Measurements from ENCODE around the gene WWOX.

The WWOX gene

DNA sequence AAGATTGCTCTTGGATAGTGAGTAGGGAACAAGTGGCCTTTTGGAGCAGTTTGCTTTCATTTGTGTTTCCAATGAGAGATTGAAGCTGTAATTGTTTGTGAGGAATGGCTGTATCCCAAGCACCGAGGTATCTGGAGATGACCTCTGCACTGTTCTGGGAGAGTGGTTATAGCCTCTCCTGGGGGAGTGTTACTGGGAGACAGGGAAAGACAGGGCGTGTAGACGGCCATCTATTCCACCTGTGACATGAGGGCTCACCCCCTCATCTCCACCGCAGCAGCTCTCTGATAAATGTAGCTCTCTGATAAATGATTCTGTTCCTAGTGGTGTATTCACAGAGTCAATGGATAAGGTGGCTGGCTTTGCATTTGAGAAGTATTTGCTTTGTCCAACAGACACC lies 1107.4 kb downstream of the WWOX start:
- H2AFZ ChIP-seq (ENCODE audit: low read depth), result no peak overlapping the region
- H3K4me3 ChIP-seq (IDR thresholded peaks at IDR 0.05; ENCODE audit: insufficient read depth, low read depth, low read length), result no peak overlapping the region
- H3K4me1 ChIP-seq (ENCODE audit: low read depth, poor library complexity, severe bottlenecking), result no peaks in the 10 kb centered on the region
- H3K79me2 ChIP-seq (ENCODE audit: insufficient read depth, low read depth), result no peaks in the 10 kb centered on the region
- H4K20me1 ChIP-seq (ENCODE audit: insufficient read depth), result no peaks in the 10 kb centered on the region
- no peak for TF ChIP-seq CTCF (conservative IDR thresholded peaks at IDR 0.05; ENCODE audit: low read depth, low read length)
- H3K4me2 ChIP-seq, result no peak overlapping the region
- H3K9ac ChIP-seq, result no peak overlapping the region
- H3K36me3 ChIP-seq (ENCODE audit: insufficient read depth), result no peaks in the 10 kb centered on the region
- no peaks in the 10 kb centered on the region for H3K27me3 ChIP-seq (ENCODE audit: insufficient read depth, low read depth)
- H3K27ac ChIP-seq, result no peak overlapping the region

DNA sequence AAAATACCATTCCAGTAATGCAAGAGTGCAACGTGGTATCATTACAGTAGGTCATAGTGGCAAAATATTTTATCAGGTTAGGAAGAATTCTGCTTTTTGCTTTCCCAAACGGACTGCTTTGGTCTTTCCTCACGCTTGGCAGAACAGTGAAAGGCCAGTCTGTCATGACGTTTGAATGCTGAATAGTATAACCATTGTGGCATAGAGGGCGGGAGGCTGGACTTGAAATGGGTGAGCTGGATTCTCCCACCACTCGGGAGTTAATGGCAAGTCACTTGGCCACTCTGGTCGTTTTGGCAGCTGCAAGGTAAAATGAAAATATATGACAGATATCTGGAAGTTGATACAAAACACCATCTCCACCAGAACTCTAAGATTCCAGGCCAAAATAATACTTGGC lies 1109.9 kb downstream of the WWOX start:
- H3K27me3 ChIP-seq (ENCODE audit: insufficient read depth, low read depth), result no peaks in the 10 kb centered on the region
- H3K4me3 ChIP-seq (IDR thresholded peaks at IDR 0.05; ENCODE audit: insufficient read depth, low read depth, low read length), result no peak overlapping the region
- TF ChIP-seq CTCF (conservative IDR thresholded peaks at IDR 0.05; ENCODE audit: low read depth, low read length), result no peak
- no peak overlapping the region for H3K9ac ChIP-seq
- H3K4me1 ChIP-seq (ENCODE audit: low read depth, poor library complexity, severe bottlenecking), result no peaks in the 10 kb centered on the region
- H4K20me1 ChIP-seq (ENCODE audit: insufficient read depth), result no peaks in the 10 kb centered on the region
- no peak overlapping the region for H3K27ac ChIP-seq
- H3K36me3 ChIP-seq (ENCODE audit: insufficient read depth), result no peaks in the 10 kb centered on the region
- H3K79me2 ChIP-seq (ENCODE audit: insufficient read depth, low read depth), result no peaks in the 10 kb centered on the region
- no peak overlapping the region for H3K4me2 ChIP-seq
- H2AFZ ChIP-seq (ENCODE audit: low read depth), result no peak overlapping the region

DNA sequence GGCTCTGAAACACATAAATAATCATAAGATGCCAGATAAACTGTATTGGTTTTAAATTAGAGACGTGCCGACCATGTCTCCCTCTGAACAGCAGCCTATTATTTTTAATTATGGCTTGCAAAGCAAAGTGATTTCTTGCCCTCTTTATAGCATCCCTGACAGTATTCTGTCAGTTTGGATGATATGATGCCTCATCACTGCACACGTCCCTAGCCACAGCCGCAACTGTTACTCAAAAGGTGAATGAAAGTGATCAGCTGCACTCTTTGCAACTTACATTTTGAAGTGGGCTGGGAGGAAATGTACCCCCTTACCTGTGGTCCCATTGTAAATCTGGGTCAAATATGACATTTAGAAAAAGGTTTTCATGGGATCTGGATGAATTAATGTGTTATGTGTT lies 1111.2 kb downstream of the WWOX start:
- Histone ChIP-seq H2AFZ (ENCODE audit: low read depth) (no peak overlapping the region), H3K27ac (no peak overlapping the region), H3K36me3 (ENCODE audit: insufficient read depth) (no peaks in the 10 kb centered on the region), H4K20me1 (ENCODE audit: insufficient read depth) (no peaks in the 10 kb centered on the region), H3K79me2 (ENCODE audit: insufficient read depth, low read depth) (no peaks in the 10 kb centered on the region), H3K4me2 (no peak overlapping the region), H3K27me3 (ENCODE audit: insufficient read depth, low read depth) (no peaks in the 10 kb centered on the region), H3K4me3 (IDR thresholded peaks at IDR 0.05; ENCODE audit: insufficient read depth, low read depth, low read length) (no peak overlapping the region), H3K4me1 (ENCODE audit: low read depth, poor library complexity, severe bottlenecking) (no peaks in the 10 kb centered on the region), H3K9ac (no peak overlapping the region)
- TF ChIP-seq CTCF (conservative IDR thresholded peaks at IDR 0.05; ENCODE audit: low read depth, low read length), result no peak

DNA sequence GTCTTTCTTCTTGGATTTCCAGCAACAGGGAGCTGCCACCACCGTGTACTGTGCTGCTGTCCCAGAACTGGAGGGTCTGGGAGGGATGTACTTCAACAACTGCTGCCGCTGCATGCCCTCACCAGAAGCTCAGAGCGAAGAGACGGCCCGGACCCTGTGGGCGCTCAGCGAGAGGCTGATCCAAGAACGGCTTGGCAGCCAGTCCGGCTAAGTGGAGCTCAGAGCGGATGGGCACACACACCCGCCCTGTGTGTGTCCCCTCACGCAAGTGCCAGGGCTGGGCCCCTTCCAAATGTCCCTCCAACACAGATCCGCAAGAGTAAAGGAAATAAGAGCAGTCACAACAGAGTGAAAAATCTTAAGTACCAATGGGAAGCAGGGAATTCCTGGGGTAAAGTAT lies 1112.1 kb downstream of the WWOX start:
- Histone ChIP-seq H3K27me3 (ENCODE audit: insufficient read depth, low read depth) (no peaks in the 10 kb centered on the region), H3K27ac (no peak overlapping the region), H2AFZ (ENCODE audit: low read depth) (no peak overlapping the region), H3K79me2 (ENCODE audit: insufficient read depth, low read depth) (no peaks in the 10 kb centered on the region), H3K9ac (no peak overlapping the region), H3K4me3 (IDR thresholded peaks at IDR 0.05; ENCODE audit: insufficient read depth, low read depth, low read length) (no peak overlapping the region), H4K20me1 (ENCODE audit: insufficient read depth) (no peaks in the 10 kb centered on the region), H3K36me3 (ENCODE audit: insufficient read depth) (no peaks in the 10 kb centered on the region), H3K4me1 (ENCODE audit: low read depth, poor library complexity, severe bottlenecking) (no peaks in the 10 kb centered on the region), H3K4me2 (no peak overlapping the region)
- TF ChIP-seq CTCF (conservative IDR thresholded peaks at IDR 0.05; ENCODE audit: low read depth, low read length), result no peak

Data from KMS-11 (cell line).